K562 (cell line): ENCODE results near the gene SH3BP4. TPM values are rescaled to one million over a fixed set of nuclear protein-coding genes. Genes with fewer than 3 reads are reported as not detected.

ENCODE experiments used
- ATAC-seq: fragments of 200-7000 bp; cut with Tn5 transposase; 3 replicates; pipeline ENCODE4 v1.9.1; 2020; ENCODE audit warnings: moderate library complexity
- BruUV-seq: library from RNA; stranded (reverse); fragments of 400-500 nt; replicated peaks from 2 replicates; lab custom pipeline; 2021; lab: Mats Ljungman, UMichigan
- CTCF ChIA-PET: fragments of 300-600 bp; formaldehyde crosslinking; extraction: SDS; loops from one replicate; lab custom pipeline; 2021; ENCODE audit warnings: low intra/inter-chr PET ratio; lab: Yijun Ruan, JAX
- POLR2A ChIA-PET: fragments of 300-600, 350-650 bp; sonication (Branson Sonifier 250); formaldehyde crosslinking; extraction: SDS; loops from one replicate; lab custom pipeline; 2021; ENCODE audit warnings: antibody characterized with exemption, inconsistent platforms; lab: Yijun Ruan, JAX
- DNase-seq, 4 experiments: peaks; one replicate each; pipeline versions ENCODE4 v3.0.0 to v3.0.0-alpha.2; 2011 to 2018; ENCODE audit warnings: low spot score in 3 of 4, mixed read lengths in 3 of 4; ENCODE audit errors: extremely low read depth in 1 of 4
- FAIRE-seq: peaks from 2 replicates; lab custom pipeline; 2011; peaks lifted over from hg19 to GRCh38; lab: Jason Lieb, UNC
- H2AFZ ChIP-seq: 2 replicates; pipeline ENCODE4 v1.6.0; 2011; ENCODE audit warnings: low read depth, low read length, control low read depth, inconsistent platforms
- H3K27ac ChIP-seq: fragments of 200-600 bp; 3 replicates; pipeline ENCODE4 v1.8.0; 2011; ENCODE audit warnings: low read depth, mild to moderate bottlenecking, control low read depth, inconsistent platforms, low read length, moderate library complexity, mixed read lengths; ENCODE audit errors: extremely low read depth
- H3K27me3 ChIP-seq, 2 experiments: fragments of 300-600 bp in 1 of 2; 2 replicates in 1 of 2; 3 replicates in 1 of 2; pipeline versions ENCODE4 v1.6.0 to v1.8.0; 2011; ENCODE audit warnings: inconsistent platforms in 2 of 2, low read length in 2 of 2, mild to moderate bottlenecking in 1 of 2, mixed read lengths in 1 of 2, moderate library complexity in 1 of 2; ENCODE audit not compliant: control insufficient read depth in 2 of 2, insufficient read depth in 2 of 2
- H3K36me3 ChIP-seq: fragments of 300-600 bp; 3 replicates; pipeline ENCODE4 v1.8.0; 2011; ENCODE audit warnings: mild to moderate bottlenecking, low read length, inconsistent platforms; ENCODE audit not compliant: control insufficient read depth, insufficient read depth
- H3K4me1 ChIP-seq, 2 experiments: fragments of 200-600 bp in 1 of 2; replicated peaks in 1 of 2; 2 replicates in 1 of 2; 3 replicates in 1 of 2; pipeline versions ENCODE4 v1.5.1 to v1.8.0; 2011; ENCODE audit warnings: inconsistent platforms in 2 of 2, low read length in 2 of 2, mild to moderate bottlenecking in 1 of 2, mixed read lengths in 1 of 2, moderate library complexity in 1 of 2; ENCODE audit not compliant: control insufficient read depth in 2 of 2, insufficient read depth in 2 of 2
- H3K4me2 ChIP-seq: 2 replicates; pipeline ENCODE4 v1.6.1; 2011; ENCODE audit warnings: low read length, control low read depth, inconsistent platforms, mixed read lengths; ENCODE audit not compliant: insufficient read depth
- H3K4me3 ChIP-seq: fragments of 200-600 bp; sonication (generic), shearing (Covaris generic); 2 replicates; pipeline ENCODE4 v1.5.1; 2016; ENCODE audit warnings: control low read depth, inconsistent platforms
- H3K79me2 ChIP-seq: fragments of 200-600 bp; 3 replicates; pipeline ENCODE4 v1.8.0; 2011; ENCODE audit warnings: low read length, inconsistent platforms; ENCODE audit not compliant: control insufficient read depth, insufficient read depth
- H3K9ac ChIP-seq, 2 experiments: 2 replicates each; pipeline versions ENCODE4 v1.6.0 to v1.6.1; 2011; ENCODE audit warnings: low read depth in 2 of 2, low read length in 2 of 2, control low read depth in 1 of 2, inconsistent platforms in 1 of 2, mild to moderate bottlenecking in 1 of 2, mixed read lengths in 1 of 2; ENCODE audit not compliant: insufficient read depth in 1 of 2
- H3K9me1 ChIP-seq: one replicate; pipeline ENCODE4 v1.6.0; 2011; ENCODE audit warnings: inconsistent platforms, mild to moderate bottlenecking, low read length, moderate library complexity; ENCODE audit not compliant: control insufficient read depth, insufficient read depth
- H3K9me3 ChIP-seq: replicated peaks from 2 replicates; pipeline ENCODE4 v1.5.1; 2011; ENCODE audit warnings: low read depth, low read length, inconsistent platforms; ENCODE audit not compliant: control insufficient read depth, insufficient read depth
- H4K20me1 ChIP-seq: replicated peaks from 2 replicates; pipeline ENCODE4 v1.6.1; 2011; ENCODE audit warnings: low read length, inconsistent platforms, mixed read lengths; ENCODE audit not compliant: control insufficient read depth, insufficient read depth
- COPS2 ChIP-seq: fragments of 450-650 bp; conservative IDR thresholded peaks from 2 replicates; pipeline ENCODE4 v1.6.1; 2016; ENCODE audit warnings: mild to moderate bottlenecking, moderate library complexity
- KDM1A ChIP-seq, 2 experiments: fragments of 450-650 bp; IDR thresholded peaks; 2 replicates each; pipeline ENCODE4 v1.6.1; 2016; ENCODE audit warnings: mild to moderate bottlenecking in 2 of 2
- TBP ChIP-seq: optimal IDR thresholded peaks from 2 replicates; pipeline ENCODE3; 2011; ENCODE audit warnings: low read depth, low read length, improper control_type of control experiment
- ZNF140 ChIP-seq: fragments of 250-450 bp; sonication (Bioruptor Pico); IDR thresholded peaks from 2 replicates; pipeline ENCODE4 v1.8.0; 2021; ENCODE audit warnings: moderate library complexity, mild to moderate bottlenecking, inconsistent platforms
- ZNF232 ChIP-seq: sonication (generic); formaldehyde crosslinking; IDR thresholded peaks from 2 replicates; pipeline ENCODE4 v1.8.0; 2022; ENCODE audit warnings: mild to moderate bottlenecking, missing genetic modification reagents
- WGBS: fragments of 100-300 bp; shearing (Covaris generic); methylation state at CpG from one replicate; pipeline ENCODE4 v1.1.6; 2016; ENCODE audit warnings: low coverage, mixed read lengths; ENCODE audit not compliant: insufficient coverage; ENCODE audit errors: missing lambda C conversion rate; 5-methylcytosine and 5-hydroxymethylcytosine counted together
- in situ Hi-C: fragments of 300-500 bp; cut with MboI; formaldehyde crosslinking; loops from 4 replicates; pipeline ENCODE4 v1.15.0; 2018; ENCODE audit warnings: inconsistent platforms, mixed read lengths
- intact Hi-C: fragments of 100-400 bp; cut with micrococcal nuclease; formaldehyde crosslinking; loops from 2 replicates; pipeline ENCODE4 v1.14.2; 2022
- polyA plus RNA-seq, 8 experiments: library from polyadenylated mRNA; depleted of rRNA in 4 of 8; stranded (reverse) in 5 of 8; unstranded in 3 of 8; fragments of >200 nt; fragmentation: Nextera tagmentation in 2 of 8; fragmentation: Illumina TruSeq in 1 of 8; extraction: Ambion mirVana in 2 of 8; extraction: Trizol in 1 of 8; gene quantifications; 2 replicates each; pipeline versions ENCODE4 v1.2.1 to v1.2.3, GENCODE V29; 2011 to 2014; ENCODE audit warnings: inconsistent platforms in 1 of 8, missing spikeins in 1 of 8
- total RNA-seq, 7 experiments: library from RNA; depleted of rRNA in 6 of 7; stranded (reverse); fragments of >200 nt in 6 of 7; fragmentation: Illumina TruSeq in 2 of 7; extraction: Trizol in 2 of 7; gene quantifications; 2 replicates each; pipeline versions ENCODE4 v1.2.1 to v1.2.3, GENCODE V29; 2011 to 2021; ENCODE audit warnings: low replicate concordance in 1 of 7
- TF ChIP-seq, protein P1 (sequence below), 3 experiments: fragments of 200-800 bp in 1 of 3; fragments of 250-450 bp in 1 of 3; fragments of 450-650 bp in 1 of 3; sonication (Bioruptor Pico) in 1 of 3; sonication (Bioruptor generic) in 1 of 3; formaldehyde crosslinking in 1 of 3; IDR thresholded peaks; 2 replicates each; pipeline versions ENCODE4 v1.6.1 to v1.8.0; 2016 to 2022; ENCODE audit warnings: mild to moderate bottlenecking in 2 of 3, missing genetic modification characterization in 2 of 3, missing compliant biosample characterization in 1 of 3, moderate library complexity in 1 of 3

The SH3BP4 gene
- total and polyA plus RNA-seq, 9 of the 15 experiments (the other 6 are each of a cell fraction or from before 2014, with no cell fraction given), result 0.03 to 0.28 (median 0.27) TPM; not detected in 6

DNA sequence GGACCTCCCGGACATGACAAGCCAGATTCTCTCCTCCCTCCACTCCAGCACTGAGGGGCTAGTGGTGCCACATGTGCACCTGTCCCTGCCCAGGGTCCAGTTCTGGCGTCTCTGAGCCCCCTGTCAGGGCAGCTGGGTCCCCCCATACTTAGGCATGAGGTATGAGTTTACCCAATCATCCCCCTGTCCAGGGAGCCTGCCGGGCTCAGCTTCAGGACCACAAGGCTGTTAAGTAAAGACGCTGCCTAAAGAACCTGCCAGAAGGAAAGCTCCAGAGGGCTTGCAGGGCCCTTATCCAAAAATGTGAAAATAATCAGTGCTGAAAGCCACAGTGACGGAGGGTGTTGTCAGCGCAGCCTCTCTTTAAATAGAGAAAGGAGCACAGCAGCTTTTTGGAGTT lies 40.0 kb downstream of the SH3BP4 start:
- TF ChIP-seq, protein P1, sequence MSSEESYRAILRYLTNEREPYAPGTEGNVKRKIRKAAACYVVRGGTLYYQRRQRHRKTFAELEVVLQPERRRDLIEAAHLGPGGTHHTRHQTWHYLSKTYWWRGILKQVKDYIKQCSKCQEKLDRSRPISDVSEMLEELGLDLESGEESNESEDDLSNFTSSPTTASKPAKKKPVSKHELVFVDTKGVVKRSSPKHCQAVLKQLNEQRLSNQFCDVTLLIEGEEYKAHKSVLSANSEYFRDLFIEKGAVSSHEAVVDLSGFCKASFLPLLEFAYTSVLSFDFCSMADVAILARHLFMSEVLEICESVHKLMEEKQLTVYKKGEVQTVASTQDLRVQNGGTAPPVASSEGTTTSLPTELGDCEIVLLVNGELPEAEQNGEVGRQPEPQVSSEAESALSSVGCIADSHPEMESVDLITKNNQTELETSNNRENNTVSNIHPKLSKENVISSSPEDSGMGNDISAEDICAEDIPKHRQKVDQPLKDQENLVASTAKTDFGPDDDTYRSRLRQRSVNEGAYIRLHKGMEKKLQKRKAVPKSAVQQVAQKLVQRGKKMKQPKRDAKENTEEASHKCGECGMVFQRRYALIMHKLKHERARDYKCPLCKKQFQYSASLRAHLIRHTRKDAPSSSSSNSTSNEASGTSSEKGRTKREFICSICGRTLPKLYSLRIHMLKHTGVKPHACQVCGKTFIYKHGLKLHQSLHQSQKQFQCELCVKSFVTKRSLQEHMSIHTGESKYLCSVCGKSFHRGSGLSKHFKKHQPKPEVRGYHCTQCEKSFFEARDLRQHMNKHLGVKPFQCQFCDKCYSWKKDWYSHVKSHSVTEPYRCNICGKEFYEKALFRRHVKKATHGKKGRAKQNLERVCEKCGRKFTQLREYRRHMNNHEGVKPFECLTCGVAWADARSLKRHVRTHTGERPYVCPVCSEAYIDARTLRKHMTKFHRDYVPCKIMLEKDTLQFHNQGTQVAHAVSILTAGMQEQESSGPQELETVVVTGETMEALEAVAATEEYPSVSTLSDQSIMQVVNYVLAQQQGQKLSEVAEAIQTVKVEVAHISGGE (CRISPR knock-in tag; IDR thresholded peaks at IDR 0.05), result no peak
- no peak for TF ChIP-seq COPS2
- TF ChIP-seq TBP, result no peak
- no peak for TF ChIP-seq ZNF140 (CRISPR knock-in tag)
- no peak for TF ChIP-seq ZNF232 (CRISPR knock-in tag)
- TF ChIP-seq KDM1A (IDR thresholded peaks at IDR 0.05), result no peak
- in situ Hi-C loops, result no loop called here
- H3K9ac ChIP-seq, result no peak overlapping the region
- ATAC-seq, result no peak
- BruUV-seq, result no TSS peak
- intact Hi-C loops, result no loop called here
- CTCF ChIA-PET, result no interaction called here
- H2AFZ ChIP-seq, result no peak overlapping the region
- no peaks in the 10 kb centered on the region for H3K9me1 ChIP-seq
- FAIRE-seq, result no peak
- H3K27ac ChIP-seq, result no peak overlapping the region
- no peaks in the 10 kb centered on the region for H3K36me3 ChIP-seq
- no peaks in the 10 kb centered on the region for H4K20me1 ChIP-seq
- WGBS, result 0% methylated on average over 6 of the region's 6 CpGs
- H3K4me1 ChIP-seq, result no peaks in the 10 kb centered on the region
- POLR2A ChIA-PET, result interaction anchor here (1.2 kb wide), 1 partner anchor 10 kb away, joined by 4 read pairs; no protein-coding TSS in a partner anchor
- no peaks in the 10 kb centered on the region for H3K9me3 ChIP-seq
- DNase-seq, result no peak
- no peak overlapping the region for H3K4me3 ChIP-seq
- H3K79me2 ChIP-seq, result no peaks in the 10 kb centered on the region
- H3K4me2 ChIP-seq, result no peak overlapping the region
- H3K27me3 ChIP-seq, result peaks cover 0 to 50% of the 10 kb centered on the region in 2 experiments; a peak in 4 of 5 replicates
